Mucosa of descending colon (tissue), 3 donors: ENCODE measurements around the gene CDH4. TPM values are rescaled to one million over a fixed set of nuclear protein-coding genes. Genes with fewer than 3 reads are reported as not detected.

Source experiments
- ATAC-seq: fragments of 200-7000 bp; cut with Tn5 transposase; one replicate; pipeline ENCODE4 v1.9.1; 2020; ENCODE audit warnings: mild to moderate bottlenecking, moderate library complexity
- DNase-seq, 3 donors: peaks; one replicate each; pipeline ENCODE4 v3.0.0-alpha.2; 2020
- H3K36me3 ChIP-seq: fragments of 200-600 bp; one replicate; pipeline ENCODE4 v1.8.0; 2021; ENCODE audit warnings: low read depth, mild to moderate bottlenecking
- H3K4me1 ChIP-seq: fragments of 200-600 bp; one replicate; pipeline ENCODE4 v1.8.0; 2021; ENCODE audit warnings: low read depth, mild to moderate bottlenecking
- H3K4me3 ChIP-seq: fragments of 200-600 bp; one replicate; pipeline ENCODE4 v1.8.0; 2021; ENCODE audit warnings: mild to moderate bottlenecking
- H3K9me3 ChIP-seq: fragments of 200-600 bp; one replicate; pipeline ENCODE4 v1.8.0; 2021; ENCODE audit warnings: mild to moderate bottlenecking
- intact Hi-C, 2 donors: fragments of 100-400 bp; cut with DNase I in 1 of 2; cut with micrococcal nuclease in 1 of 2; formaldehyde crosslinking; loops; one replicate each; pipeline versions ENCODE4 v1.11.0 to v1.11.1; 2022; cut with DNase I, micrococcal nuclease
- total RNA-seq, 3 donors: library from RNA; stranded (reverse); fragmentation: NEBNext Ultra II Directional in 2 of 3; extraction: Animal tissue kit (Norgen Biotek cat#: 25700) in 2 of 3; gene quantifications; one replicate each; pipeline versions ENCODE4 v1.2.1 to v1.2.4, GENCODE V29; 2021 to 2023
- TF ChIP-seq, protein P1 (sequence below): fragments of 200-600 bp; IDR thresholded peaks from one replicate; pipeline ENCODE4 v1.8.0; 2022; ENCODE audit warnings: antibody characterized with exemption, mild to moderate bottlenecking
- donor health status: DM: no; HTN: no; CAD: no; lungs with moderate emphysema.
- donor health status: DM: no; HTN: no; CAD: no.
- donor health status: DM: no; HTN: yes; CAD: no.

Gene CDH4
- total RNA-seq, 3 donors from 2014 or later: 0.16 TPM; not detected in 2

GRCh38 chr20:61531553-61532345 is 279.7 kb downstream of the CDH4 start:
- no peak for ATAC-seq

GRCh38 chr20:61532736-61533135 is 280.7 kb downstream of the CDH4 start:
- Histone ChIP-seq H3K4me1 (no peaks in the 10 kb centered on the region), H3K9me3 (no peaks in the 10 kb centered on the region), H3K4me3 (no peak overlapping the region), H3K36me3 (no peaks in the 10 kb centered on the region)
- ATAC-seq: no peak
- DNase-seq: peak in 1 of 3 donors; percentile 10
- TF ChIP-seq, protein P1, sequence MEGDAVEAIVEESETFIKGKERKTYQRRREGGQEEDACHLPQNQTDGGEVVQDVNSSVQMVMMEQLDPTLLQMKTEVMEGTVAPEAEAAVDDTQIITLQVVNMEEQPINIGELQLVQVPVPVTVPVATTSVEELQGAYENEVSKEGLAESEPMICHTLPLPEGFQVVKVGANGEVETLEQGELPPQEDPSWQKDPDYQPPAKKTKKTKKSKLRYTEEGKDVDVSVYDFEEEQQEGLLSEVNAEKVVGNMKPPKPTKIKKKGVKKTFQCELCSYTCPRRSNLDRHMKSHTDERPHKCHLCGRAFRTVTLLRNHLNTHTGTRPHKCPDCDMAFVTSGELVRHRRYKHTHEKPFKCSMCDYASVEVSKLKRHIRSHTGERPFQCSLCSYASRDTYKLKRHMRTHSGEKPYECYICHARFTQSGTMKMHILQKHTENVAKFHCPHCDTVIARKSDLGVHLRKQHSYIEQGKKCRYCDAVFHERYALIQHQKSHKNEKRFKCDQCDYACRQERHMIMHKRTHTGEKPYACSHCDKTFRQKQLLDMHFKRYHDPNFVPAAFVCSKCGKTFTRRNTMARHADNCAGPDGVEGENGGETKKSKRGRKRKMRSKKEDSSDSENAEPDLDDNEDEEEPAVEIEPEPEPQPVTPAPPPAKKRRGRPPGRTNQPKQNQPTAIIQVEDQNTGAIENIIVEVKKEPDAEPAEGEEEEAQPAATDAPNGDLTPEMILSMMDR: no peak
- intact Hi-C loops: no loop called here

More at GRCh38 chr20:61531553-61532345, 279.7 kb downstream of the CDH4 start:
- peak in 1 of 3 donors; percentile 34 for DNase-seq
- intact Hi-C loops: no loop called here
- Histone ChIP-seq H3K9me3 (no peaks in the 10 kb centered on the region), H3K36me3 (no peaks in the 10 kb centered on the region), H3K4me1 (no peaks in the 10 kb centered on the region), H3K4me3 (no peak overlapping the region)
- TF ChIP-seq, protein P1: no peak

DNA sequence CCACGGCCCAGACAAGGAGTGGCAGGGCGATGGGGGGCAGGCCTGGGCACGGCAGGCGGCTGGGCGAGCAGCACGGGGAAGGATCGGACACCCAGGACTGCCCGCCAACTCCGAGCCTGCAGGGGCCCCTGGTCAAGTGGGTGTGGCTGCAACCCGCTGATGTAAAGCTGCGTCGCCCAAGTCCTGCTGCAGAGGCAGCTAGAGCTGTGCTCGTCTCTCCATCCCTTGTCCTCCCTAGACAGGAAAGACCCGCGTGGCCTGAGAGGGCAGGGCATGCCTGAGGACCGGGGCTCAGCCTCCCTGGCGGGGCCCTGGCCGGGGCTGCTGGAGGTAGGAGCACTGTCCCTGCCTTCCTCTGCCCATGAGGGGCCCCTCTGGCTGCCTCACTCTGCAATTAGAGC is 281.2 kb downstream of the CDH4 start:
- Histone ChIP-seq H3K4me1 (no peaks in the 10 kb centered on the region), H3K4me3 (no peak overlapping the region), H3K9me3 (no peaks in the 10 kb centered on the region), H3K36me3 (no peaks in the 10 kb centered on the region)
- intact Hi-C loops: no loop called here
- DNase-seq (peak in 1 of 3 donors; percentile 30), ATAC-seq (no peak)
- TF ChIP-seq, protein P1: no peak

DNA sequence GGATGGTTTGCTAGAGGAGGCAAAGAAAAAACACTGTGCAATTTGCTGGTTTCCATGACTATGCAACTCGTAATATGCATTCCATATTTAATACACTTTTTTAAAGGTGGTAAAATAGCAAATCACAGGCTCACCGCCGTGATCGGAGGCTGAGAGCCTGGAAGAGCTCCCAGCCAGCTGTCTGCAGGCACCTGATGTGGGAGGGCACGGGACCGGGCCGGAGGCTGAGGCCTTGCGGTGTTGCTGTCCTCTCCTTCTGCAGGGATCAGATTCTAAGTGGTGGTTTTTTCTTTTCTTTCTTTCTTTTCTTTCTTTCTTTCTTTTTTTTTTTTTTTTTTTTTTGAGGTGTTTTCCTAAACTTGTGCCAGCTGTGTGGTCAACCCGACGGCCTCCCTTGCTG is 282.3 kb downstream of the CDH4 start:
- TF ChIP-seq, protein P1: no peak
- intact Hi-C loops: no loop called here
- no peaks in the 10 kb centered on the region for H3K36me3 ChIP-seq
- no peaks in the 10 kb centered on the region for H3K9me3 ChIP-seq
- peak in 1 of 3 donors; percentile 22 for DNase-seq
- no peak overlapping the region for H3K4me3 ChIP-seq
- no peak for ATAC-seq
- no peaks in the 10 kb centered on the region for H3K4me1 ChIP-seq

- Histone ChIP-seq H3K4me1 (no peaks in the 10 kb centered on the region), H3K36me3 (no peaks in the 10 kb centered on the region), H3K4me3 (no peak overlapping the region), H3K9me3 (no peaks in the 10 kb centered on the region)
- ATAC-seq (no peak), DNase-seq (peak in 1 of 3 donors; percentile 3)
- TF ChIP-seq, protein P1: no peak
- intact Hi-C loops: no loop called here
Observed at GRCh38 chr20:61535091-61535490, 283.0 kb downstream of the CDH4 start.
